A549 (cell line): Measurements from ENCODE around the gene PACS1. TPM values are rescaled to one million over a fixed set of nuclear protein-coding genes. Genes with fewer than 3 reads are reported as not detected.

ENCODE experiments used
- ATAC-seq, 2 experiments: fragments of 200-7000 bp in 1 of 2; fragments of >200 bp in 1 of 2; cut with Nextera tagmentation in 1 of 2; cut with Tn5 transposase in 1 of 2; 3 replicates each; pipeline versions ENCODE4 v1.8.0 to v1.9.1; 2018 to 2020; ENCODE audit warnings: mild to moderate bottlenecking in 1 of 2, moderate library complexity in 1 of 2
- CTCF ChIA-PET: fragments of 300-600 bp; sonication (Branson Sonifier 250); formaldehyde crosslinking; extraction: SDS; loops from one replicate; lab custom pipeline; 2021; ENCODE audit warnings: antibody characterized with exemption, inconsistent platforms; lab: Yijun Ruan, JAX
- POLR2A ChIA-PET: fragments of 350-600 bp; formaldehyde crosslinking; extraction: SDS; loops from one replicate; lab custom pipeline; 2021; ENCODE audit warnings: antibody characterized with exemption, inconsistent platforms; lab: Yijun Ruan, JAX
- DNase-seq, 2 experiments: peaks; one replicate each; pipeline versions ENCODE4 v3.0.0 to v3.0.0-alpha.2; 2011 to 2016; ENCODE audit warnings: low read depth in 1 of 2, low spot score in 1 of 2
- FAIRE-seq: peaks from 2 replicates; lab custom pipeline; 2011; peaks lifted over from hg19 to GRCh38; lab: Jason Lieb, UNC
- H3K27ac ChIP-seq, 2 experiments: fragments of >200 bp; sonication (Bioruptor Twin); formaldehyde crosslinking; 3 replicates each; pipeline ENCODE4 v1.5.1; 2016 to 2017
- H3K4me1 ChIP-seq: fragments of >200 bp; sonication (Bioruptor Twin); formaldehyde crosslinking; 3 replicates; pipeline ENCODE4 v1.6.1; 2016
- H3K4me2 ChIP-seq: fragments of >200 bp; sonication (Bioruptor Twin); formaldehyde crosslinking; 3 replicates; pipeline ENCODE4 v1.6.1; 2016
- H3K4me3 ChIP-seq: fragments of >200 bp; sonication (Bioruptor Twin); formaldehyde crosslinking; 3 replicates; pipeline ENCODE4 v1.5.1; 2016
- H3K9me3 ChIP-seq: fragments of >200 bp; sonication (Bioruptor Twin); formaldehyde crosslinking; 3 replicates; pipeline ENCODE4 v1.6.1; 2016
- CBX8 ChIP-seq: fragments of 200-600 bp; sonication (generic); IDR thresholded peaks from 2 replicates; pipeline ENCODE4 v1.6.1; 2016
- CHD4 ChIP-seq: fragments of 200-600 bp; sonication (generic); IDR thresholded peaks from 2 replicates; pipeline ENCODE4 v1.6.1; 2016; ENCODE audit warnings: antibody characterized with exemption, mild to moderate bottlenecking, borderline replicate concordance
- E2F6 ChIP-seq: IDR thresholded peaks from 2 replicates; pipeline ENCODE4 v1.6.1; 2012; ENCODE audit warnings: low read depth, borderline replicate concordance
- EHF ChIP-seq: fragments of 250-450 bp; sonication (Bioruptor Pico); IDR thresholded peaks from 2 replicates; pipeline ENCODE4 v1.5.0; 2020; ENCODE audit warnings: mild to moderate bottlenecking
- EHMT2 ChIP-seq: fragments of 200-600 bp; sonication (generic); IDR thresholded peaks from 2 replicates; pipeline ENCODE4 v1.6.1; 2016; ENCODE audit warnings: antibody characterized with exemption, low read depth, mild to moderate bottlenecking, moderate library complexity
- ELK1 ChIP-seq: fragments of 150-350 bp; IDR thresholded peaks from 2 replicates; pipeline ENCODE4 v1.6.1; 2014; ENCODE audit warnings: low read depth, mild to moderate bottlenecking, low read length
- FOXS1 ChIP-seq: fragments of 250-450 bp; sonication (Bioruptor Pico); IDR thresholded peaks from 2 replicates; pipeline ENCODE4 v1.5.0; 2020; ENCODE audit warnings: mild to moderate bottlenecking, moderate library complexity
- HOXB5 ChIP-seq: fragments of 250-450 bp; sonication (Bioruptor Pico); IDR thresholded peaks from 2 replicates; pipeline ENCODE4 v1.5.0; 2020; ENCODE audit warnings: mild to moderate bottlenecking, moderate library complexity
- KDM5A ChIP-seq: fragments of 200-600 bp; sonication (generic); IDR thresholded peaks from 2 replicates; pipeline ENCODE4 v1.6.1; 2016; ENCODE audit warnings: antibody characterized with exemption, mild to moderate bottlenecking
- MAFK ChIP-seq: fragments of 450-650 bp; IDR thresholded peaks from 2 replicates; pipeline ENCODE4 v1.6.1; 2014; ENCODE audit not compliant: partially characterized antibody
- MAZ ChIP-seq: fragments of 150-350 bp; IDR thresholded peaks from 2 replicates; pipeline ENCODE4 v1.6.1; 2014; ENCODE audit warnings: antibody characterized with exemption, low read depth, low read length, borderline replicate concordance
- RAD21 ChIP-seq, 2 experiments: fragments of >200 bp in 1 of 2; sonication (Bioruptor Twin) in 1 of 2; formaldehyde crosslinking in 1 of 2; IDR thresholded peaks in 1 of 2; conservative IDR thresholded peaks in 1 of 2; 2 replicates in 1 of 2; 3 replicates in 1 of 2; pipeline ENCODE4 v1.6.1; 2012 to 2018; ENCODE audit warnings: inconsistent platforms in 1 of 2
- TFCP2L1 ChIP-seq: fragments of 250-450 bp; sonication (Bioruptor Pico); IDR thresholded peaks from 2 replicates; pipeline ENCODE4 v1.5.0; 2021; ENCODE audit warnings: mild to moderate bottlenecking
- TP53 ChIP-seq: fragments of 250-450 bp; sonication (Bioruptor Pico); IDR thresholded peaks from 2 replicates; pipeline ENCODE4 v1.5.0; 2021; ENCODE audit warnings: mild to moderate bottlenecking, moderate library complexity
- USF2 ChIP-seq: fragments of 450-650 bp; IDR thresholded peaks from 2 replicates; pipeline ENCODE4 v1.6.1; 2014; ENCODE audit warnings: antibody characterized with exemption
- ZNF302 ChIP-seq: fragments of 250-450 bp; sonication (Bioruptor Pico); IDR thresholded peaks from 2 replicates; pipeline ENCODE4 v1.9.0; 2021; ENCODE audit warnings: inconsistent platforms, mild to moderate bottlenecking, moderate library complexity
- ZSCAN20 ChIP-seq: fragments of 250-450 bp; sonication (Bioruptor Pico); IDR thresholded peaks from 2 replicates; pipeline ENCODE4 v1.8.0; 2022; ENCODE audit warnings: mild to moderate bottlenecking, moderate library complexity
- WGBS: methylation state at CpG from one replicate; pipeline ENCODE4 v1.1.6; 2017; ENCODE audit errors: missing lambda C conversion rate; 5-methylcytosine and 5-hydroxymethylcytosine counted together
- polyA plus RNA-seq, 4 experiments: library from polyadenylated mRNA; depleted of rRNA in 3 of 4; stranded (reverse); fragments of >200 nt; fragmentation: RNase III in 1 of 4; extraction: RNeasy Plus Mini Kit Qiagen cat#74134 plus additional on column Dnase treatment in 1 of 4; gene quantifications; 2 replicates in 3 of 4; 3 replicates in 1 of 4; pipeline ENCODE4 v1.2.3, GENCODE V29; 2011 to 2017
- TF ChIP-seq, protein P1 (sequence below): IDR thresholded peaks from 2 replicates; pipeline ENCODE4 v1.6.1; 2012
- TF ChIP-seq, protein P2 (sequence below): fragments of 250-450 bp; sonication (Bioruptor Pico); IDR thresholded peaks from 2 replicates; pipeline ENCODE4 v1.5.0; 2021; ENCODE audit warnings: mild to moderate bottlenecking, moderate library complexity, borderline replicate concordance
- TF ChIP-seq, protein P3 (sequence below): fragments of >200 bp; sonication (Bioruptor Twin); formaldehyde crosslinking; IDR thresholded peaks from 3 replicates; pipeline ENCODE4 v1.6.1; 2016
- TF ChIP-seq, protein P4 (sequence below): fragments of >200 bp; sonication (Bioruptor Twin); formaldehyde crosslinking; IDR thresholded peaks from 3 replicates; pipeline ENCODE4 v1.5.1; 2016

The PACS1 gene
- polyA plus RNA-seq, 2 of the 4 experiments (the other 2 are of a cell fraction), result 48.2 to 59.1 TPM

DNA sequence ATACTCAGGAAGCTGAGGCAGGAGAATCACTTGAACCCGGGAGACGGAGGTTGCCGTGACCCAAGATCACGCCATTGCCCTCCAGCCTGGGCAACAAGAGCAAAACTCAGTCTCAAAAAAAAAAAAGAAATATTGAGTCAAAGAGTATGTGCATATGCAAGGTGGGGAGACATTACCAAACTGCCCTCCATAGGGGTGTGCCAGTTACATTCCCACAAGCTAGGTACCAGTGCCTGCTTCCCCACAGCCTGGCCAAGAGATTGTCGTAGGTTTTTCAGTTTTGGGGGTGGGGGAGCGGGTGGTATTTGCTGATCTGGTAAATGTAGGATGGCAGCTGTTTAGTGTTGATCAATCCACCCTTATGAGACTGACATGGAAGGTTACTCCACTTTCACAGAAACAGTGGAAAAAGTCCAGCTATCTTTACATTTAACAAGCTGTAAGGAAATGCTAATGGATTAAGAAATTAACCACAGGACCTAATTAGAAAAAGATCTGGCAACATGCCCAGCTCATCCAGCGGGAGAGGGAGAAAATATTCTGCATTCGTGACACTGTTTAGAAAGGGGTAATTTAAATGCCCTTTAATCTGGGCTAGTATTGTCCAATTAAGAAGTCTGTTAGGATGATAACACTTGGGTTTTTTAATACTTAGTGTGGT lies 89.4 kb downstream of the PACS1 start:
- H3K4me2 ChIP-seq, result no peak overlapping the region
- DNase-seq, result no peak
- CTCF ChIA-PET, result interaction anchor here (0.6 to 2.2 kb wide), 5 partner anchors 17 to 114 kb away, joined by 3 to 9 read pairs (median 4); no protein-coding TSS in a partner anchor
- POLR2A ChIA-PET, result no interaction called here
- no peak overlapping the region for H3K27ac ChIP-seq
- no peak overlapping the region for H3K4me3 ChIP-seq
- no peak; a peak in 1 of 6 replicates for ATAC-seq
- no peak for FAIRE-seq
- TF ChIP-seq, protein P1, sequence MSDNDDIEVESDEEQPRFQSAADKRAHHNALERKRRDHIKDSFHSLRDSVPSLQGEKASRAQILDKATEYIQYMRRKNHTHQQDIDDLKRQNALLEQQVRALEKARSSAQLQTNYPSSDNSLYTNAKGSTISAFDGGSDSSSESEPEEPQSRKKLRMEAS, result no peak
- TF ChIP-seq KDM5A, result no peak
- no peak for TF ChIP-seq EHF (CRISPR knock-in tag)
- no peak for TF ChIP-seq CBX8
- no peak for TF ChIP-seq ZSCAN20
- TF ChIP-seq, protein P2, sequence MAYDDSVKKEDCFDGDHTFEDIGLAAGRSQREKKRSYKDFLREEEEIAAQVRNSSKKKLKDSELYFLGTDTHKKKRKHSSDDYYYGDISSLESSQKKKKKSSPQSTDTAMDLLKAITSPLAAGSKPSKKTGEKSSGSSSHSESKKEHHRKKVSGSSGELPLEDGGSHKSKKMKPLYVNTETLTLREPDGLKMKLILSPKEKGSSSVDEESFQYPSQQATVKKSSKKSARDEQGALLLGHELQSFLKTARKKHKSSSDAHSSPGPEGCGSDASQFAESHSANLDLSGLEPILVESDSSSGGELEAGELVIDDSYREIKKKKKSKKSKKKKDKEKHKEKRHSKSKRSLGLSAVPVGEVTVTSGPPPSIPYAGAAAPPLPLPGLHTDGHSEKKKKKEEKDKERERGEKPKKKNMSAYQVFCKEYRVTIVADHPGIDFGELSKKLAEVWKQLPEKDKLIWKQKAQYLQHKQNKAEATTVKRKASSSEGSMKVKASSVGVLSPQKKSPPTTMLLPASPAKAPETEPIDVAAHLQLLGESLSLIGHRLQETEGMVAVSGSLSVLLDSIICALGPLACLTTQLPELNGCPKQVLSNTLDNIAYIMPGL (CRISPR knock-in tag), result no peak
- peaks cover 33% of the 10 kb centered on the region for H3K4me1 ChIP-seq
- H3K9me3 ChIP-seq, result no peaks in the 10 kb centered on the region
- WGBS, result 88% methylated on average over 8 of the region's 8 CpGs

DNA sequence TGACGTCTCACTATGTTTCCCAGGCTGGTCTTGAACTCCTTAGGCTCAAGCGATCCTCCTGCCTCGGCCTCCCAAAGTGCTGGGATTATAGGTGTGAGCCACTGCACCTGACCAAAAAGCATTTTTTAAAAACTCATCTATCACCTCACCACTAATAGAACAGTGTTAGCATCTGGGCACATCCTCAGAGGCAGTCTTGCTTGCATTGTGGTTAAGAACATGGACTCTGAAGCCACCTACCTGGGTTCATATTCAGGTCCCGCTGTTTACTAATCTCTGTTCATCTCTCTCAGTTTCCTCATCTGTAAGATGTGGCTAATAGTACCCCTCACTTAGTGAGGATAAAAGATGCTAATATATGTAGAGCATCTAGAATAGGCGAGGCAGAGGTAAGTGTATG lies 90.6 kb downstream of the PACS1 start:
- TF ChIP-seq USF2, result no peak
- TF ChIP-seq EHMT2, result no peak
- no peak for TF ChIP-seq TFCP2L1 (CRISPR knock-in tag)
- no peak for TF ChIP-seq ZNF302 (CRISPR knock-in tag)
- TF ChIP-seq EHF (CRISPR knock-in tag), result no peak
- TF ChIP-seq, protein P3, sequence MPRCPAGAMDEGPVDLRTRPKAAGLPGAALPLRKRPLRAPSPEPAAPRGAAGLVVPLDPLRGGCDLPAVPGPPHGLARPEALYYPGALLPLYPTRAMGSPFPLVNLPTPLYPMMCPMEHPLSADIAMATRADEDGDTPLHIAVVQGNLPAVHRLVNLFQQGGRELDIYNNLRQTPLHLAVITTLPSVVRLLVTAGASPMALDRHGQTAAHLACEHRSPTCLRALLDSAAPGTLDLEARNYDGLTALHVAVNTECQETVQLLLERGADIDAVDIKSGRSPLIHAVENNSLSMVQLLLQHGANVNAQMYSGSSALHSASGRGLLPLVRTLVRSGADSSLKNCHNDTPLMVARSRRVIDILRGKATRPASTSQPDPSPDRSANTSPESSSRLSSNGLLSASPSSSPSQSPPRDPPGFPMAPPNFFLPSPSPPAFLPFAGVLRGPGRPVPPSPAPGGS, result no peak
- TF ChIP-seq HOXB5, result no peak
- TF ChIP-seq RAD21 (conservative IDR thresholded peaks at IDR 0.05 in 1 of 2, IDR thresholded peaks at IDR 0.05 in 1 of 2), result no peak
- no peak for TF ChIP-seq MAZ
- TF ChIP-seq CHD4, result no peak
- no peak for TF ChIP-seq TP53 (CRISPR knock-in tag)
- no peak for TF ChIP-seq MAFK
- H3K4me2 ChIP-seq, result no peak overlapping the region
- H3K27ac ChIP-seq, result no peak overlapping the region
- FAIRE-seq (no peak), ATAC-seq (no peak), DNase-seq (no peak)
- 92% methylated on average over 4 of the region's 5 CpGs for WGBS
- no peak overlapping the region for H3K4me3 ChIP-seq
- peaks cover 33% of the 10 kb centered on the region for H3K4me1 ChIP-seq
- POLR2A ChIA-PET, result no interaction called here
- CTCF ChIA-PET, result interaction anchor here (0.9 to 2.2 kb wide), 6 partner anchors 9 to 93 kb away, joined by 3 to 9 read pairs (median 6); no protein-coding TSS in a partner anchor
- no peaks in the 10 kb centered on the region for H3K9me3 ChIP-seq

GRCh38 chr11:66168289-66168688 lies 98.2 kb downstream of the PACS1 start:
- H3K27ac ChIP-seq, result no peak overlapping the region
- no peaks in the 10 kb centered on the region for H3K9me3 ChIP-seq
- no peak for DNase-seq
- no peak overlapping the region for H3K4me3 ChIP-seq
- POLR2A ChIA-PET, result no interaction called here
- no peak overlapping the region for H3K4me2 ChIP-seq
- FAIRE-seq, result no peak
- H3K4me1 ChIP-seq, result peaks cover 13% of the 10 kb centered on the region; the same call in 2 of the 3 replicates
- CTCF ChIA-PET, result interaction anchor here (1.1 to 1.6 kb wide), 2 partner anchors 15 to 33 kb away, joined by 3 read pairs; no protein-coding TSS in a partner anchor
- ATAC-seq, result no peak
- 92% methylated on average over 7 of the region's 7 CpGs for WGBS
- TF ChIP-seq ELK1, result no peak
- no peak for TF ChIP-seq E2F6
- TF ChIP-seq, protein P4, sequence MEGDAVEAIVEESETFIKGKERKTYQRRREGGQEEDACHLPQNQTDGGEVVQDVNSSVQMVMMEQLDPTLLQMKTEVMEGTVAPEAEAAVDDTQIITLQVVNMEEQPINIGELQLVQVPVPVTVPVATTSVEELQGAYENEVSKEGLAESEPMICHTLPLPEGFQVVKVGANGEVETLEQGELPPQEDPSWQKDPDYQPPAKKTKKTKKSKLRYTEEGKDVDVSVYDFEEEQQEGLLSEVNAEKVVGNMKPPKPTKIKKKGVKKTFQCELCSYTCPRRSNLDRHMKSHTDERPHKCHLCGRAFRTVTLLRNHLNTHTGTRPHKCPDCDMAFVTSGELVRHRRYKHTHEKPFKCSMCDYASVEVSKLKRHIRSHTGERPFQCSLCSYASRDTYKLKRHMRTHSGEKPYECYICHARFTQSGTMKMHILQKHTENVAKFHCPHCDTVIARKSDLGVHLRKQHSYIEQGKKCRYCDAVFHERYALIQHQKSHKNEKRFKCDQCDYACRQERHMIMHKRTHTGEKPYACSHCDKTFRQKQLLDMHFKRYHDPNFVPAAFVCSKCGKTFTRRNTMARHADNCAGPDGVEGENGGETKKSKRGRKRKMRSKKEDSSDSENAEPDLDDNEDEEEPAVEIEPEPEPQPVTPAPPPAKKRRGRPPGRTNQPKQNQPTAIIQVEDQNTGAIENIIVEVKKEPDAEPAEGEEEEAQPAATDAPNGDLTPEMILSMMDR, result no peak
- TF ChIP-seq, protein P2 (CRISPR knock-in tag), result no peak
- no peak for TF ChIP-seq FOXS1 (CRISPR knock-in tag)
